Endothelial cell of umbilical vein (primary cell): ENCODE data around the gene ZNF75A. TPM values are rescaled to one million over a fixed set of nuclear protein-coding genes. Genes with fewer than 3 reads are reported as not detected.

Experiments used
- BruUV-seq: library from RNA; stranded (reverse); fragments of 400-500 nt; replicated peaks from 2 replicates; lab custom pipeline; 2021; lab: Mats Ljungman, UMichigan
- CTCF ChIA-PET: fragments of 300-600, 350-600 bp; sonication (Branson Sonifier 250); formaldehyde crosslinking; loops from one replicate; lab custom pipeline; 2021; ENCODE audit warnings: antibody characterized with exemption, inconsistent platforms; lab: Charles Lee
- POLR2A ChIA-PET: fragments of 300-600, 350-600 bp; sonication (Branson Sonifier 250); formaldehyde crosslinking; loops from one replicate; lab custom pipeline; 2021; ENCODE audit warnings: antibody characterized with exemption, inconsistent platforms; lab: Charles Lee
- DNase-seq: peaks from one replicate; pipeline ENCODE4 v3.0.0-alpha.2; 2011; ENCODE audit warnings: low read depth, low spot score
- FAIRE-seq: peaks from 2 replicates; lab custom pipeline; 2011; peaks lifted over from hg19 to GRCh38; lab: Jason Lieb, UNC
- H2AFZ ChIP-seq: 2 replicates; pipeline ENCODE4 v1.6.0; 2012; ENCODE audit warnings: low read depth, low read length, control low read depth, inconsistent platforms
- H3K27ac ChIP-seq: 2 replicates; pipeline ENCODE4 v1.5.1; 2011; ENCODE audit warnings: low read depth, mild to moderate bottlenecking, control low read depth, low read length, moderate library complexity; ENCODE audit not compliant: insufficient read depth
- H3K27me3 ChIP-seq, 2 experiments: 2 replicates each; pipeline versions ENCODE4 v1.6.0 to v1.6.1; 2011; ENCODE audit warnings: low read length in 2 of 2, mixed read lengths in 1 of 2; ENCODE audit not compliant: control insufficient read depth in 2 of 2, insufficient read depth in 2 of 2
- H3K36me3 ChIP-seq, 2 experiments: 2 replicates in 1 of 2; 3 replicates in 1 of 2; pipeline ENCODE4 v1.5.1; 2011; ENCODE audit warnings: low read length in 2 of 2, mild to moderate bottlenecking in 1 of 2, moderate library complexity in 1 of 2; ENCODE audit not compliant: control insufficient read depth in 2 of 2, insufficient read depth in 2 of 2; ENCODE audit errors: extremely low read depth in 1 of 2
- H3K4me1 ChIP-seq: 3 replicates; pipeline ENCODE4 v1.5.1; 2011; ENCODE audit warnings: mild to moderate bottlenecking, low read length; ENCODE audit not compliant: control insufficient read depth, insufficient read depth; ENCODE audit errors: extremely low read depth
- H3K4me2 ChIP-seq: 2 replicates; pipeline ENCODE4 v1.6.1; 2011; ENCODE audit warnings: low read length, control low read depth, mixed read lengths; ENCODE audit not compliant: insufficient read depth
- H3K4me3 ChIP-seq, 3 experiments: fragments of 200-600 bp in 1 of 3; sonication (generic), shearing (Covaris generic) in 1 of 3; replicated peaks in 1 of 3; 2 replicates each; pipeline ENCODE4 v1.5.1; 2011 to 2016; ENCODE audit warnings: control low read depth in 3 of 3, low read length in 3 of 3, mild to moderate bottlenecking in 2 of 3, inconsistent platforms in 1 of 3, low read depth in 1 of 3, moderate library complexity in 1 of 3; ENCODE audit not compliant: insufficient read depth in 1 of 3
- H3K79me2 ChIP-seq: 2 replicates; pipeline ENCODE4 v1.6.0; 2012; ENCODE audit warnings: low read length, inconsistent platforms; ENCODE audit not compliant: control insufficient read depth, insufficient read depth
- H3K9ac ChIP-seq: replicated peaks from 2 replicates; pipeline ENCODE3; 2011; ENCODE audit warnings: low read length, control low read depth; ENCODE audit not compliant: insufficient read depth; ENCODE audit errors: extremely low read depth
- H3K9me1 ChIP-seq: replicated peaks from 3 replicates; pipeline ENCODE4 v1.6.0; 2011; ENCODE audit warnings: mild to moderate bottlenecking, low read length; ENCODE audit not compliant: control insufficient read depth, insufficient read depth; ENCODE audit errors: extremely low read depth
- H3K9me3 ChIP-seq: replicated peaks from 2 replicates; pipeline ENCODE4 v1.5.1; 2012; ENCODE audit warnings: low read length, inconsistent platforms; ENCODE audit not compliant: control insufficient read depth, insufficient read depth
- H4K20me1 ChIP-seq: replicated peaks from 2 replicates; pipeline ENCODE3; 2011; ENCODE audit warnings: mild to moderate bottlenecking, low read length; ENCODE audit not compliant: control insufficient read depth, insufficient read depth; ENCODE audit errors: extremely low read depth
- EZH2 ChIP-seq: IDR thresholded peaks from 2 replicates; pipeline ENCODE4 v1.6.1; 2012; ENCODE audit warnings: borderline replicate concordance, low read depth, mild to moderate bottlenecking, moderate library complexity, low read length, inconsistent platforms; ENCODE audit not compliant: severe bottlenecking
- FOS ChIP-seq: IDR thresholded peaks from 2 replicates; pipeline ENCODE4 v1.6.1; 2011; ENCODE audit warnings: mild to moderate bottlenecking, low read length, moderate library complexity, borderline replicate concordance; ENCODE audit not compliant: insufficient read depth
- GATA2 ChIP-seq: IDR thresholded peaks from 2 replicates; pipeline ENCODE4 v1.7.0; 2011; ENCODE audit warnings: low read depth, mild to moderate bottlenecking, moderate library complexity, mixed read lengths, low read length; ENCODE audit not compliant: insufficient read length, insufficient read depth
- JUN ChIP-seq: IDR thresholded peaks from 2 replicates; pipeline ENCODE4 v1.6.1; 2011; ENCODE audit warnings: borderline replicate concordance, low read depth; ENCODE audit not compliant: insufficient read length, insufficient read depth
- MYC ChIP-seq: IDR thresholded peaks from one replicate; pipeline ENCODE4 v1.6.1; 2011; ENCODE audit warnings: mild to moderate bottlenecking, low read depth, low read length
- POLR2A ChIP-seq: IDR thresholded peaks from 2 replicates; pipeline ENCODE4 v1.6.1; 2012; ENCODE audit warnings: low read depth, mild to moderate bottlenecking, control low read depth, low read length
- POLR2AphosphoS5 ChIP-seq: IDR thresholded peaks from 2 replicates; pipeline ENCODE4 v1.6.1; 2012; ENCODE audit warnings: low read depth, mild to moderate bottlenecking, control low read depth, low read length, moderate library complexity; ENCODE audit not compliant: insufficient read depth
- dilution Hi-C: fragments of 300-500 bp; cut with MboI; formaldehyde crosslinking; loops from one replicate; pipeline ENCODE4 v1.15.0; 2019; ENCODE audit warnings: low sequenced_read_pairs; ENCODE audit not compliant: extremely low pct_ligation_motif_present
- intact Hi-C: fragments of 100-400 bp; cut with micrococcal nuclease; formaldehyde crosslinking; loops from one replicate; pipeline ENCODE4 v1.10.0; 2022
- polyA plus RNA-seq, 4 experiments: library from polyadenylated mRNA; depleted of rRNA in 3 of 4; stranded (reverse) in 3 of 4; unstranded in 1 of 4; fragments of >200 nt; gene quantifications; 2 replicates each; pipeline versions ENCODE4 v1.2.1 to v1.2.3, GENCODE V29; 2011 to 2012; ENCODE audit warnings: missing spikeins in 1 of 4
- total RNA-seq: library from RNA; stranded (reverse); gene quantifications from 2 replicates; pipeline ENCODE4 v1.2.3, GENCODE V29; 2021
- TF ChIP-seq, protein P1 (sequence below): IDR thresholded peaks from 2 replicates; pipeline ENCODE4 v1.6.1; 2011; ENCODE audit not compliant: insufficient read depth, insufficient read length
- TF ChIP-seq, protein P2 (sequence below), 2 donors: IDR thresholded peaks; 1 replicate in 1 of 2; 2 replicates in 1 of 2; pipeline ENCODE4 v1.5.1; 2011; ENCODE audit warnings: low read length in 2 of 2, mild to moderate bottlenecking in 2 of 2, moderate library complexity in 2 of 2, control low read depth in 1 of 2, inconsistent platforms in 1 of 2, low read depth in 1 of 2; ENCODE audit not compliant: insufficient read depth in 1 of 2; ENCODE audit errors: extremely low read depth in 1 of 2

The ZNF75A gene
- total and polyA plus RNA-seq, 2 donors (not counting 3 experiments of a cell fraction or from before 2014, with no cell fraction given), result 8.3 to 28.4 TPM

- no peak for TF ChIP-seq POLR2AphosphoS5
- TF ChIP-seq, protein P1, sequence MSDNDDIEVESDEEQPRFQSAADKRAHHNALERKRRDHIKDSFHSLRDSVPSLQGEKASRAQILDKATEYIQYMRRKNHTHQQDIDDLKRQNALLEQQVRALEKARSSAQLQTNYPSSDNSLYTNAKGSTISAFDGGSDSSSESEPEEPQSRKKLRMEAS, result no peak
- TF ChIP-seq FOS, result no peak
- TF ChIP-seq, protein P2, sequence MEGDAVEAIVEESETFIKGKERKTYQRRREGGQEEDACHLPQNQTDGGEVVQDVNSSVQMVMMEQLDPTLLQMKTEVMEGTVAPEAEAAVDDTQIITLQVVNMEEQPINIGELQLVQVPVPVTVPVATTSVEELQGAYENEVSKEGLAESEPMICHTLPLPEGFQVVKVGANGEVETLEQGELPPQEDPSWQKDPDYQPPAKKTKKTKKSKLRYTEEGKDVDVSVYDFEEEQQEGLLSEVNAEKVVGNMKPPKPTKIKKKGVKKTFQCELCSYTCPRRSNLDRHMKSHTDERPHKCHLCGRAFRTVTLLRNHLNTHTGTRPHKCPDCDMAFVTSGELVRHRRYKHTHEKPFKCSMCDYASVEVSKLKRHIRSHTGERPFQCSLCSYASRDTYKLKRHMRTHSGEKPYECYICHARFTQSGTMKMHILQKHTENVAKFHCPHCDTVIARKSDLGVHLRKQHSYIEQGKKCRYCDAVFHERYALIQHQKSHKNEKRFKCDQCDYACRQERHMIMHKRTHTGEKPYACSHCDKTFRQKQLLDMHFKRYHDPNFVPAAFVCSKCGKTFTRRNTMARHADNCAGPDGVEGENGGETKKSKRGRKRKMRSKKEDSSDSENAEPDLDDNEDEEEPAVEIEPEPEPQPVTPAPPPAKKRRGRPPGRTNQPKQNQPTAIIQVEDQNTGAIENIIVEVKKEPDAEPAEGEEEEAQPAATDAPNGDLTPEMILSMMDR (IDR thresholded peaks at IDR 0.05; ENCODE audit: extremely low read depth in 1 of 2, insufficient read depth in 1 of 2, low read depth in 1 of 2, low read length in 2 of 2), result no peak
- TF ChIP-seq MYC, result no peak
- no peak for TF ChIP-seq JUN
- no peak for TF ChIP-seq GATA2
- no peak for TF ChIP-seq EZH2
- no peak for TF ChIP-seq POLR2A
- no peaks in the 10 kb centered on the region for H3K27me3 ChIP-seq
- FAIRE-seq (no peak), DNase-seq (no peak)
- H3K4me3 ChIP-seq, result no peak overlapping the region
- no peaks in the 10 kb centered on the region for H3K9me1 ChIP-seq
- no peak overlapping the region for H3K9ac ChIP-seq
- no peak overlapping the region for H3K27ac ChIP-seq
- H2AFZ ChIP-seq, result no peak overlapping the region
- intact Hi-C loops, result no loop called here
- ChIA-PET POLR2A (no interaction called here), CTCF (no interaction called here)
- no peaks in the 10 kb centered on the region for H4K20me1 ChIP-seq
- BruUV-seq, result no TSS peak
- peaks cover 26 to 32% of the 10 kb centered on the region in 2 experiments for H3K36me3 ChIP-seq
- peaks cover 20% of the 10 kb centered on the region for H3K9me3 ChIP-seq
- dilution Hi-C loops, result no loop called here
- no peak overlapping the region for H3K4me2 ChIP-seq
- no peaks in the 10 kb centered on the region for H3K4me1 ChIP-seq
- H3K79me2 ChIP-seq, result peaks cover 12% of the 10 kb centered on the region
Measured at GRCh38 chr16:3292604-3293003, 12.7 kb upstream of the ZNF75A start.
